ENCODE data around the gene ARL3. TPM values are rescaled to one million over a fixed set of nuclear protein-coding genes. Genes with fewer than 3 reads are reported as not detected.

The ARL3 gene
- total RNA-seq, 1 experiment from 2014 or later = 20.7 TPM

DNA sequence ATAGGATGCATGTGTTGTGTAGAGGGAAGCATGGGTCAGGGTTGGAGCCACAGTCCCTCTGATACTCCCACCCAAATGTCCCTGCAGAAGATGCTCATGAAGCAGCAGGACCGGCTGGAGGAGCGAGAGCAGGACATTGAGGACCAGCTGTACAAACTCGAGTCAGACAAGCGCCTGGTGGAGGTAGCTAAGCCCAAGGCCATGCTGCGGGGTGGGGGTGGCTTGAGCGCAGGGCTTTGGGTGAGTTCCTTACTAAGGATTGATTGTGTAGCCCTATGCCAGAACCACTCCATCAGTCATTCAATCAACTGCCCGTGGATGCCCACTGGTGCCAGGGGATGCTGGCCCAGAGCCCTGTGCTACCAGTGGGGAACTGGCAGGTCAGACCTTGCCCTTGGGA lies 59.6 kb downstream of the ARL3 start:
- peaks cover 31% of the 10 kb centered on the region for H3K4me1 ChIP-seq (ENCODE audit: control insufficient read depth, insufficient read depth, low read length)
- CTCF ChIA-PET = no interaction called here
- intact Hi-C loops (cut with micrococcal nuclease; ENCODE audit: unreplicated experiment) = no loop called here
- in situ Hi-C loops (cut with HindIII; ENCODE audit: low pct_unique_long_range_greater_than_20kb, low sequenced_read_pairs) = no loop called here
- no TSS peak for BruUV-seq (replicated peaks)
- no peak for TF ChIP-seq POLR2AphosphoS5 (IDR thresholded peaks at IDR 0.05; ENCODE audit: low read depth, low read length)
- TF ChIP-seq, protein P1, sequence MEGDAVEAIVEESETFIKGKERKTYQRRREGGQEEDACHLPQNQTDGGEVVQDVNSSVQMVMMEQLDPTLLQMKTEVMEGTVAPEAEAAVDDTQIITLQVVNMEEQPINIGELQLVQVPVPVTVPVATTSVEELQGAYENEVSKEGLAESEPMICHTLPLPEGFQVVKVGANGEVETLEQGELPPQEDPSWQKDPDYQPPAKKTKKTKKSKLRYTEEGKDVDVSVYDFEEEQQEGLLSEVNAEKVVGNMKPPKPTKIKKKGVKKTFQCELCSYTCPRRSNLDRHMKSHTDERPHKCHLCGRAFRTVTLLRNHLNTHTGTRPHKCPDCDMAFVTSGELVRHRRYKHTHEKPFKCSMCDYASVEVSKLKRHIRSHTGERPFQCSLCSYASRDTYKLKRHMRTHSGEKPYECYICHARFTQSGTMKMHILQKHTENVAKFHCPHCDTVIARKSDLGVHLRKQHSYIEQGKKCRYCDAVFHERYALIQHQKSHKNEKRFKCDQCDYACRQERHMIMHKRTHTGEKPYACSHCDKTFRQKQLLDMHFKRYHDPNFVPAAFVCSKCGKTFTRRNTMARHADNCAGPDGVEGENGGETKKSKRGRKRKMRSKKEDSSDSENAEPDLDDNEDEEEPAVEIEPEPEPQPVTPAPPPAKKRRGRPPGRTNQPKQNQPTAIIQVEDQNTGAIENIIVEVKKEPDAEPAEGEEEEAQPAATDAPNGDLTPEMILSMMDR (IDR thresholded peaks at IDR 0.05) = no peak
- no peaks in the 10 kb centered on the region for H3K27me3 ChIP-seq (ENCODE audit: control insufficient read depth, insufficient read depth, low read length)
- no peak overlapping the region for H3K4me3 ChIP-seq (ENCODE audit: low read depth in 2 of 2, low read length in 2 of 2)
- POLR2A ChIA-PET = no interaction called here
- DNase-seq (ENCODE audit: low read depth, low spot score) = no peak
- H3K9me3 ChIP-seq (ENCODE audit: control insufficient read depth, insufficient read depth, low read depth, low read length) = no peaks in the 10 kb centered on the region
- no peak overlapping the region for H3K27ac ChIP-seq (ENCODE audit: low read length)
- ATAC-seq = no peak
- peaks cover 7% of the 10 kb centered on the region; the same call in 1 of the 2 replicates for H3K36me3 ChIP-seq (ENCODE audit: control insufficient read depth, insufficient read depth, low read length)

DNA sequence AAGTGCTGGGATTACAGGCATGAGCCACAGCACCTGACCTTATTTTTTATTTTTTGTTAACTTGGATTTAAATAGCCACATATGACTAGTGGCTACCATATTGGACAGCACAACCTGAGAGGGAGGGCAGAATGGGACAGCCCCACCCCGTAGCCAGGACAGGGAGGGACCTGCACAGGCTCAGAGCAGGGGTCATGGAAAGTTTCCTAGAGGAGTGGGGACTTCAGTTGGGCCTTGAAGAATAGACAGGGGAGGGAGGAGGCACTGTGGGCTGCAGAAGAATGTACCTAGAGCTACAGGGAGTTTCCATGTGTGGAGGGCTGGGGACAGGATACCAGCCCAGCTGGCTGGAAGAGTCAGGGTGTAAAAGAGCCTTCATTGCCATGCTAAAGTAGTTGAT lies 61.1 kb downstream of the ARL3 start:
- H3K36me3 ChIP-seq (ENCODE audit: control insufficient read depth, insufficient read depth, low read length) = peaks cover 7% of the 10 kb centered on the region; the same call in 1 of the 2 replicates
- ATAC-seq = no peak
- H3K9me3 ChIP-seq (ENCODE audit: control insufficient read depth, insufficient read depth, low read depth, low read length) = no peaks in the 10 kb centered on the region
- ChIA-PET CTCF (no interaction called here), POLR2A (no interaction called here)
- TF ChIP-seq SIN3A (IDR thresholded peaks at IDR 0.05; ENCODE audit: borderline replicate concordance, insufficient read depth, low read depth, low read length) (no peak), POLR2AphosphoS5 (IDR thresholded peaks at IDR 0.05; ENCODE audit: low read depth, low read length) (no peak), TCF7L2 (IDR thresholded peaks at IDR 0.05; ENCODE audit: low read depth, low read length) (no peak)
- TF ChIP-seq, protein P1 (IDR thresholded peaks at IDR 0.05) = no peak
- TF ChIP-seq, protein P2, sequence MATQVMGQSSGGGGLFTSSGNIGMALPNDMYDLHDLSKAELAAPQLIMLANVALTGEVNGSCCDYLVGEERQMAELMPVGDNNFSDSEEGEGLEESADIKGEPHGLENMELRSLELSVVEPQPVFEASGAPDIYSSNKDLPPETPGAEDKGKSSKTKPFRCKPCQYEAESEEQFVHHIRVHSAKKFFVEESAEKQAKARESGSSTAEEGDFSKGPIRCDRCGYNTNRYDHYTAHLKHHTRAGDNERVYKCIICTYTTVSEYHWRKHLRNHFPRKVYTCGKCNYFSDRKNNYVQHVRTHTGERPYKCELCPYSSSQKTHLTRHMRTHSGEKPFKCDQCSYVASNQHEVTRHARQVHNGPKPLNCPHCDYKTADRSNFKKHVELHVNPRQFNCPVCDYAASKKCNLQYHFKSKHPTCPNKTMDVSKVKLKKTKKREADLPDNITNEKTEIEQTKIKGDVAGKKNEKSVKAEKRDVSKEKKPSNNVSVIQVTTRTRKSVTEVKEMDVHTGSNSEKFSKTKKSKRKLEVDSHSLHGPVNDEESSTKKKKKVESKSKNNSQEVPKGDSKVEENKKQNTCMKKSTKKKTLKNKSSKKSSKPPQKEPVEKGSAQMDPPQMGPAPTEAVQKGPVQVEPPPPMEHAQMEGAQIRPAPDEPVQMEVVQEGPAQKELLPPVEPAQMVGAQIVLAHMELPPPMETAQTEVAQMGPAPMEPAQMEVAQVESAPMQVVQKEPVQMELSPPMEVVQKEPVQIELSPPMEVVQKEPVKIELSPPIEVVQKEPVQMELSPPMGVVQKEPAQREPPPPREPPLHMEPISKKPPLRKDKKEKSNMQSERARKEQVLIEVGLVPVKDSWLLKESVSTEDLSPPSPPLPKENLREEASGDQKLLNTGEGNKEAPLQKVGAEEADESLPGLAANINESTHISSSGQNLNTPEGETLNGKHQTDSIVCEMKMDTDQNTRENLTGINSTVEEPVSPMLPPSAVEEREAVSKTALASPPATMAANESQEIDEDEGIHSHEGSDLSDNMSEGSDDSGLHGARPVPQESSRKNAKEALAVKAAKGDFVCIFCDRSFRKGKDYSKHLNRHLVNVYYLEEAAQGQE (IDR thresholded peaks at IDR 0.05; ENCODE audit: insufficient read depth in 1 of 2, low read depth in 2 of 2, low read length in 1 of 2) = no peak
- in situ Hi-C loops (cut with HindIII; ENCODE audit: low pct_unique_long_range_greater_than_20kb, low sequenced_read_pairs) = no loop called here
- peaks cover 34% of the 10 kb centered on the region for H3K4me1 ChIP-seq (ENCODE audit: control insufficient read depth, insufficient read depth, low read length)
- DNase-seq (ENCODE audit: low read depth, low spot score) = no peak
- no peaks in the 10 kb centered on the region for H3K27me3 ChIP-seq (ENCODE audit: control insufficient read depth, insufficient read depth, low read length)
- BruUV-seq (replicated peaks) = no TSS peak
- H3K4me3 ChIP-seq (ENCODE audit: low read depth in 2 of 2, low read length in 2 of 2) = no peak overlapping the region
- no peak overlapping the region for H3K27ac ChIP-seq (ENCODE audit: low read length)
- intact Hi-C loops (cut with micrococcal nuclease; ENCODE audit: unreplicated experiment) = no loop called here
